ENCODE measurements around the gene DNAJC18. TPM values are rescaled to one million over a fixed set of nuclear protein-coding genes. Genes with fewer than 3 reads are reported as not detected.

DNAJC18 gene
- total and polyA plus RNA-seq, 12 donors, result 3.4 to 21.1 (median 13.7) TPM

- ATAC-seq (peak; percentile 94 to 98 (median 97)), DNase-seq (peak; percentile 97 to 98)
- TF ChIP-seq CTCF (IDR thresholded peaks at IDR 0.05), result no peak
- Histone ChIP-seq H3K36me3 (peaks cover 0 to 22% (median 0%) of the 10 kb centered on the region in 9 donors), H3K27me3 (no peaks in the 10 kb centered on the region), H3K27ac (peak within 1 kb of the TSS; percentile 79 to 98 (median 90)), H3K9me3 (no peaks in the 10 kb centered on the region), H3K4me3 (peak within 1 kb of the TSS; percentile 26 to 59 (median 52)), H3K4me1 (peaks cover 6 to 29% (median 16%) of the 10 kb centered on the region in 9 donors)
- intact Hi-C loops (cut with DNase I), result no loop called here
- WGBS, 2 donors, result 0 to 1% methylated on average over 41 of the region's 41 CpGs
Measured at GRCh38 chr5:139403787-139404483, 35.4 kb downstream of the DNAJC18 start, which contains the start of gene SPATA24. Gene SPATA24, minus strand, starts transcription at chr5:139404089. Its CDS starts 29 bp downstream, at chr5:139404060.

GRCh38 chr5:139403418-139403786 lies 35.9 kb downstream of the DNAJC18 start:
- H3K27ac ChIP-seq, result peak overlapping the region; percentile 79 to 98 (median 90)
- peaks cover 6 to 29% (median 16%) of the 10 kb centered on the region in 9 donors for H3K4me1 ChIP-seq
- intact Hi-C loops (cut with DNase I), result no loop called here
- no peaks in the 10 kb centered on the region for H3K27me3 ChIP-seq
- ATAC-seq (peak in 4 of 8 donors; percentile 1 to 11 (median 6)), DNase-seq (no peak)
- 19 to 20% methylated on average over 7 of the region's 7 CpGs for WGBS, 2 donors
- TF ChIP-seq CTCF (IDR thresholded peaks at IDR 0.05), result no peak
- H3K36me3 ChIP-seq, result peaks cover 0 to 22% (median 0%) of the 10 kb centered on the region in 9 donors
- no peaks in the 10 kb centered on the region for H3K9me3 ChIP-seq
- peak overlapping the region; percentile 26 to 59 (median 52) for H3K4me3 ChIP-seq

GRCh38 chr5:139402561-139403158 lies 36.7 kb downstream of the DNAJC18 start:
- peaks cover 0 to 22% (median 0%) of the 10 kb centered on the region in 9 donors for H3K36me3 ChIP-seq
- peak in 7 of 9 donors; percentile 14 to 54 (median 38) for TF ChIP-seq CTCF (IDR thresholded peaks at IDR 0.05)
- no peaks in the 10 kb centered on the region for H3K9me3 ChIP-seq
- H3K4me3 ChIP-seq, result peak overlapping the region in 1 of 10 donors; percentile 57
- intact Hi-C loops (cut with DNase I), result no loop called here
- 71% methylated on average over 7 of the region's 7 CpGs for WGBS, 2 donors
- H3K27me3 ChIP-seq, result no peaks in the 10 kb centered on the region
- ATAC-seq (no peak), DNase-seq (no peak)
- peak overlapping the region in 7 of 10 donors; percentile 83 to 98 (median 89) for H3K27ac ChIP-seq
- H3K4me1 ChIP-seq, result peaks cover 6 to 37% (median 18%) of the 10 kb centered on the region in 9 donors

- Histone ChIP-seq H3K9me3 (no peaks in the 10 kb centered on the region), H3K4me1 (peaks cover 6 to 43% (median 26%) of the 10 kb centered on the region in 9 donors), H3K36me3 (peaks cover 0 to 22% (median 0%) of the 10 kb centered on the region in 9 donors), H3K27me3 (no peaks in the 10 kb centered on the region), H3K4me3 (no peak overlapping the region), H3K27ac (no peak overlapping the region)
- intact Hi-C loops (cut with DNase I), result no loop called here
- ATAC-seq, result no peak
- no peak for TF ChIP-seq CTCF (IDR thresholded peaks at IDR 0.05)
- 94 to 95% methylated on average over 10 of the region's 10 CpGs for WGBS, 2 donors
- DNase-seq, result no peak
Measured at GRCh38 chr5:139401546-139401945, 37.8 kb downstream of the DNAJC18 start.
